Mesothelial cell of epicardium (in vitro differentiated cells): Measurements from ENCODE around the gene VDAC1. TPM values are rescaled to one million over a fixed set of nuclear protein-coding genes. Genes with fewer than 3 reads are reported as not detected.

Experiments
- DNase-seq, 2 experiments: peaks; one replicate each; pipeline ENCODE4 v3.0.0; 2021; ENCODE audit warnings: low spot score in 2 of 2; ENCODE audit not compliant: unreplicated experiment in 2 of 2
- H3K27ac Mint-ChIP-seq: 2 replicates; pipeline ENCODE4 v1.8.0; 2021; ENCODE audit warnings: mixed read lengths
- H3K27me3 Mint-ChIP-seq: 2 replicates; pipeline ENCODE4 v1.8.0; 2021; ENCODE audit warnings: low read depth, mixed read lengths
- H3K36me3 Mint-ChIP-seq: 2 replicates; pipeline ENCODE4 v1.8.0; 2021; ENCODE audit warnings: mixed read lengths
- H3K4me1 Mint-ChIP-seq: 2 replicates; pipeline ENCODE4 v1.8.0; 2021; ENCODE audit warnings: mixed read lengths
- H3K4me3 Mint-ChIP-seq: 2 replicates; pipeline ENCODE4 v1.8.0; 2021; ENCODE audit warnings: mild to moderate bottlenecking, moderate library complexity, mixed read lengths
- H3K9me3 Mint-ChIP-seq: 2 replicates; pipeline ENCODE4 v1.8.0; 2021; ENCODE audit warnings: mixed read lengths
- CTCF ChIP-seq: fragments of 200-600 bp; sonication (generic); IDR thresholded peaks from one replicate; pipeline ENCODE4 v1.5.0; 2021; ENCODE audit warnings: antibody characterized with exemption; ENCODE audit not compliant: unreplicated experiment
- total RNA-seq: library from RNA; stranded (reverse); gene quantifications from 3 replicates; pipeline ENCODE4 v1.2.1, GENCODE V29; 2021

VDAC1 gene
- total RNA-seq, 1 donor from 2014 or later, result 111 TPM

- peak overlapping the region; percentile 85 for H3K4me3 Mint-ChIP-seq
- H3K36me3 Mint-ChIP-seq, result no peaks in the 10 kb centered on the region
- TF ChIP-seq CTCF, result no peak
- no peaks in the 10 kb centered on the region for H3K9me3 Mint-ChIP-seq
- H3K27ac Mint-ChIP-seq, result peak overlapping the region; percentile 65
- H3K4me1 Mint-ChIP-seq, result peaks cover 27% of the 10 kb centered on the region
- no peak for DNase-seq
- no peaks in the 10 kb centered on the region for H3K27me3 Mint-ChIP-seq
These were observed 2.6 kb downstream of the VDAC1 start for GRCh38 chr5:134001938-134002731.

DNA sequence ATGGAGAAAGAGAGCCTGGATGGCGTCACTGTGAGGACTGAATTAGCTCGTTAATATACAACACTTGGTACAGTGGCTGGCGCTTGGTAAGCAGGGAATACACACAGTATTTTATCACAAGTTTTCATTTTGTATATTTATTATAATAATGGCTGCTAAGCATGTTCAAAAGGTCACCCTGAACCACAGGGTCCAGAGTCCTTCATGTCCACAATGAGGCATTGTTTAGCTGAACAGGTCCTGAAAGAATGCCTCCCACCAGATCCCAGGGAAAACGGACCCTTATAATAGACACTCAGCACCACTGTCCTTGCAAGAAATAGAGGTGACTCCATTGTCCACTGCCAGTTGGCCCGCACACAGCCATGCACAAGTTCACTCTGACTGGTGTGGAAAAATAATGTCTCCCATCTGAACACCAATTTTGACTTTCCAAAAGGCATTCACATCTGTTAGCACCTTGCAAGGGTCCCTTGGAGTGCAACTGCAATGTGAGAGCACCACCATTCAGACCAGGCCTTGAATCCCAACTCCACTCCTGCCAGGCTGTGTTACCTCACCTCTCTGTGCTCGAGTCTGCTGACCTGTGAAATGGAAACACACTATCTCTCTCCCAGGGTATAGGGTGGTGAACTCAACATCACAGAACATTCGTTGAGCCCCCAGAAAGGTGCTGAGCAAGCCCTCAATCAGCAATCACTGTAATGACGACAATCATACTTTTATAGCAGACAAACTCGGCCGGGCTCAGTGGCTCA lies 3.9 kb downstream of the VDAC1 start:
- Mint-ChIP-seq H3K9me3 (no peaks in the 10 kb centered on the region), H3K4me3 (no peak overlapping the region), H3K36me3 (no peaks in the 10 kb centered on the region), H3K4me1 (peaks cover 24% of the 10 kb centered on the region), H3K27ac (no peak overlapping the region), H3K27me3 (no peaks in the 10 kb centered on the region)
- no peak for TF ChIP-seq CTCF
- no peak for DNase-seq

- TF ChIP-seq CTCF, result no peak
- Mint-ChIP-seq H3K4me3 (no peak overlapping the region), H3K36me3 (no peaks in the 10 kb centered on the region), H3K4me1 (peaks cover 26% of the 10 kb centered on the region), H3K27ac (no peak overlapping the region), H3K9me3 (no peaks in the 10 kb centered on the region), H3K27me3 (no peaks in the 10 kb centered on the region)
- DNase-seq, result no peak
These were observed 4.7 kb downstream of the VDAC1 start for GRCh38 chr5:134000091-134000511.

DNA sequence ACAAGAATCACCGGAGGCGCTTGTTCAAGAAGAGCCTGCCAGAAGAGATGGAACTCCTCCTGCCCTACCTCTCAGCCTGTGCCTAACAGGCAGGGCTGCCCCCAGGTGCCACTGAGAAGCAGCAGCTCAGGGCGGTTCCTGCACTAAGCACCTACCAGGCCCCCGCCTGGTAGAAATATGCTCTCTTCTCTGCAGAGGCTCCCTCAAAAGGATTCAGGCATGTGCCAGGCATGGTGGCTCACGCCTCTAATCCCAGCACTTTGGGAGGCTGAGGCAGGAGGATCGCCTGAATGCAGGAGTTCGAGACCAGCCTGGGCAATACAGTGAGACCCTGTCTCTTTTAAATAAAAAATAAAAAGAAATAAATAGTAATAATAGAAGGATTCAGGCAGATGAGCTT lies 6.0 kb downstream of the VDAC1 start:
- peaks cover 35% of the 10 kb centered on the region for H3K4me1 Mint-ChIP-seq
- DNase-seq, result no peak
- H3K4me3 Mint-ChIP-seq, result no peak overlapping the region
- H3K36me3 Mint-ChIP-seq, result no peaks in the 10 kb centered on the region
- no peak overlapping the region for H3K27ac Mint-ChIP-seq
- no peaks in the 10 kb centered on the region for H3K27me3 Mint-ChIP-seq
- no peaks in the 10 kb centered on the region for H3K9me3 Mint-ChIP-seq
- TF ChIP-seq CTCF, result no peak

DNA sequence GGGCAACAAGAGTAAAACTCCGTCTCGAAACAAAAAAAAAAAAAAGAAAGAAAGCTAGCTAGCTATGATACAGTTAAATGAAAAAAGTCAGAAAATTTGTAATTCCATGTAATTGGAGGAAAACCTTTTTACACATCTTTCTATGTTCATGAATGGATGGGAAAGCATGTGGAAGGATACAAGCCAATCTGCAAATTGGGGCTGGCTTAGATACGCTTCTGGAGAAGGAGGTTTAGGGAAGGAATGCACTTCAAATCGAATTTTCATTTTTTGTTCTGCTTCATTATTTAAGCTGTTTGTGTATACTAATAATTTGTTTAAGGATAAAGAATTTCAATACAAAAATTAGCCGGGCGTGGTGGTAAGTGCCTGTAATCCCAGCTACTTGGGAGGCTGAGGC lies 6.7 kb downstream of the VDAC1 start:
- Mint-ChIP-seq H3K36me3 (no peaks in the 10 kb centered on the region), H3K27ac (no peak overlapping the region), H3K4me3 (no peak overlapping the region), H3K27me3 (no peaks in the 10 kb centered on the region), H3K4me1 (peaks cover 33% of the 10 kb centered on the region), H3K9me3 (no peaks in the 10 kb centered on the region)
- DNase-seq, result no peak
- TF ChIP-seq CTCF, result no peak
